C4-2B (cell line): ENCODE results near the gene RGS9BP.
"Not testable (repeated sequence)": the region's sequence is repeated elsewhere in the genome, so short reads cannot be mapped to it uniquely, and the experiment has no call there.

Experiments
- ZFX ChIP-seq: fragments of 450-650 bp; IDR thresholded peaks from 2 replicates; pipeline ENCODE4 v1.6.1; 2017
- TF ChIP-seq, protein P1 (sequence below): fragments of 450-650 bp; conservative IDR thresholded peaks from 2 replicates; pipeline ENCODE4 v1.5.1; 2017; ENCODE audit warnings: mild to moderate bottlenecking

DNA sequence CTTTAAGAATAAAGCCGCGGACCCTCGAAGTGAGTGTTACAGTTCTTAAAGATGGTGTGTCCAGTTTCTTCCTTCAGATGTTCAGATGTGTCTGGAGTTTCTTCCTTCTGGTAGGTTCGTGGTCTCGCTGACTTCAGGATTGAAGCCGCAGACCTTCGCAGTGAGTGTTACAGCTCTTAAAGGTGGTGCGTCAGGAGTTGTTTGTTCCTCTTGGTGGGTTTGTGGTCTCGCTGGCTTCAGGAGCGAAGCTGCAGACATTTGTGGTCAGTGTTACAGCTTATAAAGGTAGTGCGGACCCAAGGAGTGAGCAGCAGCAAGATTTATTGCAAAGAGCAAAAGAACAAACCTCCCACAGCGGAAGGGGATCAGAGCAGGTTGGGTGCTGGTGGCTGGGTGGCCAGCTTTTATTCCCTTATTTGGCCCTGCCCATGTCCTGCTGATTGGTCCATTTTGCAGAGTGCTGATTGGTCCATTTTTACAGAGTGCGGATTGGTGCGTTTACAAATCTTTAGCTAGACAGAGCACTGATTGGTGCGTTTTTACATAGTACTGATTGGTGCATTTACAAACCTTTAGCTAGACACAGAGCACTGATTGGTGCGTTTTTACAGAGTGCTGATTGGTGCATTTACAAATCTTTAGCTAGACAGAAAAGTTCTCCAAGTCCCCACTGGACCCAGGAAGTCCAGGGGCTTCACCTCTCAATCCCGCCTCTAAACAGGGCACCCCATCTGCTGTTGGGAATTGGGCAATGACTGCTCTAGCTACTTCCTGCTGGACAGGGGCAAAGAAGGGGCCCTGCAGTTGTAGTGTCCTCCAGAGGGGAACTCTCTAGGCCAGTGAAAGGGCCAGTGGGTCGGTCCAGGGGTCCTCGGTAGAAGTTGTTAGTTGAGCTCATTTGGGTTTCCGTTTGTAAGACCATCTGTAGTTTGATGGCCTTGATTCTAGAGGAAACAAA, 17.8 kb downstream of the RGS9BP start:
- TF ChIP-seq, protein P1, sequence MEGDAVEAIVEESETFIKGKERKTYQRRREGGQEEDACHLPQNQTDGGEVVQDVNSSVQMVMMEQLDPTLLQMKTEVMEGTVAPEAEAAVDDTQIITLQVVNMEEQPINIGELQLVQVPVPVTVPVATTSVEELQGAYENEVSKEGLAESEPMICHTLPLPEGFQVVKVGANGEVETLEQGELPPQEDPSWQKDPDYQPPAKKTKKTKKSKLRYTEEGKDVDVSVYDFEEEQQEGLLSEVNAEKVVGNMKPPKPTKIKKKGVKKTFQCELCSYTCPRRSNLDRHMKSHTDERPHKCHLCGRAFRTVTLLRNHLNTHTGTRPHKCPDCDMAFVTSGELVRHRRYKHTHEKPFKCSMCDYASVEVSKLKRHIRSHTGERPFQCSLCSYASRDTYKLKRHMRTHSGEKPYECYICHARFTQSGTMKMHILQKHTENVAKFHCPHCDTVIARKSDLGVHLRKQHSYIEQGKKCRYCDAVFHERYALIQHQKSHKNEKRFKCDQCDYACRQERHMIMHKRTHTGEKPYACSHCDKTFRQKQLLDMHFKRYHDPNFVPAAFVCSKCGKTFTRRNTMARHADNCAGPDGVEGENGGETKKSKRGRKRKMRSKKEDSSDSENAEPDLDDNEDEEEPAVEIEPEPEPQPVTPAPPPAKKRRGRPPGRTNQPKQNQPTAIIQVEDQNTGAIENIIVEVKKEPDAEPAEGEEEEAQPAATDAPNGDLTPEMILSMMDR: not testable (repeated sequence)
- TF ChIP-seq ZFX: not testable (repeated sequence)
